DMS 273 (cell line): Measurements from ENCODE around the gene PITPNC1.
"Not testable (repeated sequence)": the region's sequence is repeated elsewhere in the genome, so short reads cannot be mapped to it uniquely, and the experiment has no call there.

Experiments
- DNase-seq: peaks from one replicate; lab custom pipeline; 2025; ENCODE audit not compliant: unreplicated experiment; lab: John Stamatoyannopoulos, UW

Gene PITPNC1

GRCh38 chr17:67430515-67430914, 53.4 kb downstream of the PITPNC1 start:
- DNase-seq, result not testable (repeated sequence)

GRCh38 chr17:67431249-67432015, 54.4 kb downstream of the PITPNC1 start:
- DNase-seq, result no peak

DNA sequence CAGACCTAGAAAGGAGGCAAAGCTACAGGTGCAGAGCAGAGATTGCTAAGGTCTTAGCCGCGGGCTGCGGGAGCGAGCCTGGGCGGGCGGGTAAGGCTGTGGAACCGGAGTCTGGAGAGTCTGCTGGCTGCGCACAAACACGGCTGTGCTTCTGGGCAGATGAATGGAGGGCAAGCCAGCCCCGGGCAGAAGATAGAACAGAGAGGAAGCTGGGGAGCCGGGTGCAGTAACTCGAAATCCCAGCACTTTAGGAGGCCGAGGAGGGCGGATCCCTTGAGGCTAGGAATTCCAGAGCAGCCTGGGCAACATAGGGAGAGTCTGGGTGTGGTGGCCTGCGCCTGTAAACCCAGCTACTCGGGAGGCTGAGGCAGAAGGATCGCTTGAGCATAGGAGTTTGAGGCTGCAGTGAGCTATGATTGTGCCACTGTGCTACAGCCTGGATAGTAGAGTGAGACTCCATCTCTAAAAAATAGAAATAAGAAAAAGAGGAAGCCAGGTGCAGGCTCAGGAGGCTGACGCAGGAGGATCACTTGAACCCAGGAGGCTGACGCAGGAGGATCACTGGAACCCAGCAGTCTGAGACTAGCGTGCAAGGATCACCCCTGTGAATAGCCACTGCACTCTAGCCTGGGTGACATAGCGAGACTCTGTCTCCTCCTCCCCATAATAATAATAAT, 56.3 kb downstream of the PITPNC1 start:
- no peak for DNase-seq

- DNase-seq, result no peak
These were observed 57.0 kb downstream of the PITPNC1 start for GRCh38 chr17:67434061-67434525.

DNA sequence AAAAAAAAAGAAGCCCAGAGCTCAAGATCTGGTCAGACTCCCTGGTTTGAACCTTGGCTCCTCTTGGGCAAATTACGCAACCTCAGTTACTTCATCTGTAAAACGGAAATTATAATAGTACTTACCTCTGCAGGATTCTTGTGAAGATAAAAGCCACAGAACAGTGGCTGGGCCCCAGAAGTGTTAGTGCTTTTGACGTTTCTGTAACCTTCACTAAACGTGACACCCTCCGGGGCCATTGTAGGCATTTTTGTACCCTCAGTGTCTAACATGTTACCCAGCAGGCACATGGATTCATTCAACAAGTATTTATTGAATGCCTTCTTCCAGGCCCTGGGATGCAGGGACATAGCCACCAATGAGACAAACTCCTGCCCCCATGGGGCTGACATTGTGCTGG, 58.0 kb downstream of the PITPNC1 start:
- DNase-seq, result no peak

DNA sequence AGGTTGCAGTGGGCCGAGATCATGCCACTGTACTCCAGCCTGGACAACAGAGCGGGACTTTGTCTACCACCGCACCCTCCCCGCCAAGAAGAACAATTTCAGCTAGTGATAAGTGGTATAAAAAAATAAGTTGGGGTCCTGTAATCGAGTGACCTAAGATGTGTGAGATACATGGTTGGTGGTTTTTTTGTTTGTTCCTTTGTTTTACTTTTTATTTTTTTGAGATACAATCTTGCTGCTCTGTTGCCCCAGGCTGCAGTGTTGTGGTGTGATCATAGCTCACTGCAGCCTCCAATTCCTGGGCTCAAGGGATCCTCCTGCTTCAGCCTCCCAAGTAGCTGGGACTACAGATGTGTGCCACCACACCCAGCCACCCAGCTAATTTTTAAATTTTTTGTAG, 58.7 kb downstream of the PITPNC1 start:
- DNase-seq, result no peak

DNA sequence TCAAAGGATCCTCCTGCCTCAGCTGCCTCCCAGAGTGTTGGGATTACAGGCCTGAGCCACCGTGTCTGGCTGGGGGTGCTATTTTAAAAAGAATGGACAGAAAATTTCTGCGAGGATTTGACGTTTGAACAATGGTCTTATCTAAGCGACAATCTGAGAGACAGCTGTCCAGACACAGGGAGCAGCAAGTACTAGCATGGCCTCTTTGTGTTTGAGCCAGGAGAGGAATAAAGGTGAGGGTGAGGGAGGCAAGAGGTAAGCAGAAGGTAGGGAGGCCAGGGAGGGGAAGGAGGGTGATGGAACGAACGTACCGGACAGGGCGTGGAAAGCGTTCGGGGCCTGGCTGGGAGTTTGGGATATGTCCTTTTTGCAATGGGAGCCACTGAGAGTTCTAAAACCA, 59.2 kb downstream of the PITPNC1 start:
- no peak for DNase-seq

DNA sequence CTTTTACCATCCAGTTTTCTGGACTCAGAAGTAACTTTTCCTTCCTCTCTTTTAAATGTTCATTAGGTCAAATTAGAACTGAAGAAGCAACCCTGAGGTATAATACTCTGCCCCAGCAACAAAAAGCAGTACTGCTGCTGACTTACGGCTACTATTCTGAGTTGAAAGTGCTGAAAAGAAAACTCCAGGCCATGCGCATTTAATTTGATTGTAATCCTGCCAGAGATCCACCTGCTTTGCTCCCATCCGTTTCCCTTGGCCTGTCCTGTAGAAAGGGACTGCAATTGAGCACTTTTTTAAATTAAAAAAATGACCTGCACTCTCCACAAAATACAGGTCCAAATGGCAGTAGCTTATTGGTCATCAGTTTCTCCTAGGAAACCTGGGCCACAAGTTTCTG, 61.6 kb downstream of the PITPNC1 start:
- no peak for DNase-seq

- DNase-seq, result no peak
These were observed 62.2 kb downstream of the PITPNC1 start for GRCh38 chr17:67439269-67439668.

DNA sequence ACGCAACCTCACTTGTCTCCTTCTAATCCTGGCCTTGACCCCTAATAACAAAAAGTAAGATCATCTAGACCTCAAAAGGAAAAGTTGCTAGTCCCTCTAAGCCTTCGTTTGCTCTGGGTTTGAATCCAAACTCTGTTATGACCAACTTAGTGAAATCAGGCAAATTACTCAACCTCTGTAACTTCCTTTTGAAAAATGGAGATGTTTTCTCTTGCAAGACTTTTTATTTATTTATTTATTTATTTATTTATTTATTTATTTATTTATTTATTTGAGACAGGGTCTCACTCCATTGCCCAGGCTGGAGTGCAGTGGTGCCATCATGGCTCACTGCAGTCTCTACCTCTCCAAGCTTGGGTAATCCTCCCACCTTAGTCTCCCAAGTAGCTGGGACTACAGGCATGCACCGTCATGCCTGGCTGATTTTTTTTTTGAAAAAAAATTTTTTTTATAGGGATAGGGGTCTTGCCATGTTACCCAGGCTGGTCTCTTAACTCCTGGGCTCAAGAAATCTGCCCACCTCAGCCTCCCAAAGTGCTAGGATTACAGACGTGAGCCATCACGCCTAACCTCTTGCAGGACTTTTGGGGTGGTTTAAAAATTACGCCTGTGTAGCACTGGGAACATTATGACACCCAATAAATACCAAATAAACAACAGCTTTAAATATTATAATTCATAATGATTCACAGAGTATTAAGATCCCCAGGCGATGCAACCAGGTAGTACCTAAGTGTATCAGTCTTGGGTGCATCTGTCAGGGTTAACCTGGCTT, 63.4 kb downstream of the PITPNC1 start:
- DNase-seq, result no peak

- DNase-seq, result no peak
These were observed 64.2 kb downstream of the PITPNC1 start for GRCh38 chr17:67441052-67441895.

- DNase-seq, result no peak
These were observed 64.8 kb downstream of the PITPNC1 start for GRCh38 chr17:67441896-67442219.

GRCh38 chr17:67442787-67443624, 65.9 kb downstream of the PITPNC1 start:
- DNase-seq, result no peak

DNA sequence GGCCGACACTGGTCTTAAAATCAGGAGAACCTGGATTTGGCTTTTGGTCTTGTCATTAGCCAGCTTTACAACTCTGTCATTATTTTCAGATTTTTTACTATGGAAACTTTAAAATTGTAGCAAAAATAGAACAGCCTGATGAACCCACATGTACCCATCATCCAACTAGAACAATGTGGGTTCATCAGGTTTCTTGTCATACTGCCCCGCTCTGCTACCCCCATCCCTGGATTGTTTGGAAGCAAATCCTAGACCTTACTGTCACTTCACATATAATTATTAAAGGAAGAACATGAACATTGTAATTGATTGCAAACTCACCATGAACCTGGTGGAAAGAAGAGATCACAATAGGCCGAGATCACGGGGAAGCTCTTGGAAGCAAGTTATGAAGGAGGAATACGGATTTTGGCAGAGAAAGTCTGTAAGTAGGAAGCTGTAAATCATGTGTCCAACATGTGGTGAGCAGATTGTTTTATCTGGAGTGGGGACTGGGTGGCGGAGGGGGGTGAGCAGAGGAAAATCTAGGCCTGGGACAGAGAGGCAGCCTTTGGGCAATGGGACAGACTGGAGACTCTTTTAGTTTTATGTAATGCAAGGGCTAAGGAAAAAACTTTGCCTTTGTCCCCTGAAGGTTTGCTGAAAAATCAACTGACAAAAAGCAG, 67.0 kb downstream of the PITPNC1 start:
- DNase-seq, result no peak

DNA sequence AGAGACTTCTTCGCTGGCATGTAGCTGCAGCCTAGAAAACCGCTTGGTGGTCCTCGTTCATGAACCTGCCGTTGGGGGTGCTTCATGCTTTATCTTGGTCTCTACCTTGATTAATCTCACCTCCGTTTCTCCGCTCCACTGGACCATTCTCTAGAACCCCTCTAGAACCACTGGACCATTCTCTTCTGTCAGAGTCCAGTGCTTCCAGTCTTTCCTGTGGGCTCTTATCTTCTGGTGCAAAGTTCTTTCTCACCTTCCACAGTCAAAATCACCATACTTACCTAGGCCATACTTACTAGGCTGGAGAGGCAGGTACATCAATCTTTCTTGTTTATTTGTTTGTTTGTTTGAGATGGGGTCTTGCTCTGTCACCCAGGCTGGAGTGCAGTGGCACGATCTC, 71.4 kb downstream of the PITPNC1 start:
- no peak for DNase-seq

- no peak for DNase-seq
These were observed 72.0 kb downstream of the PITPNC1 start for GRCh38 chr17:67449065-67449464.

DNA sequence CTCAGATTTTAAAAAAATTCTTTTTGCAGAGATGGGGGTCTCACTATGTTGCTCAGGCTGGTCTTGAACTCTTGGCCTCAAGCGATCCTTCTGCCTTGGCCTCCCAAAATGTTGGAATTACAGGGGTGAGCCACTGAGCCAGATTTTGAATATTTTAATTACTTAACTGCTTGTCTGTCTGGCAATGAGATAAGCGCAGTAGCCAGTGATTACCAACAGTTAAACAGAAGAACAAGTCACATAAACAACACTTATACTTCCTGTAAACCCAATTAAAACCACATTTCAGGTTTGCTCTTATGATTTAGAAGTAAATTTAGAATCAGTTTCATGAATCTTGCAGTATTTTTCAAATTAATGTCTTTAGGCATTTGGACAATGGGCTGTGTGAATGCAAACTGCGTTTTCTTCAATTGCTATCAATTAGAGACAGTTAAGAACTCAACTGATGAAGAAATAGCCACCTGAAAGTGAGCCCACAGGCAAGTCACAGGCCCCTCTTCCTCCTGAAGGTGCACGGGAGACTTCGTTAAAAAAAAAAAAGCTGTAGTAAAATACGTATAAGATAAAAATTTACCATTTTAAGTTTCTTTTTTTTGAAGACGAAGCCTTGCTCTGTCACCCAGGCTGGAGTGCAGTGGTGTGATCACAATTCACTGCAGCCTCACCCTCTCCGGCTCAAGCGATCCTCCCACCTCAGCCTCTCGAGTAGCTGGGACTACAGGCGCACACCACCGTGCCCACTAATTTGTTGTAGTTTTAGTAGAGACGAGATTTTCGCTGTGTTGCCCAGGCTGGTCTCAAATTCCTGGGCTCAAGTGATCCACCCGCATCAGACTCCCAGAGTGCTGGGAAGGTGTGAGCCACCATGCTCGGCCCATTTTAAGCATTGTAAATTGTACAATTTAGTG, 73.0 kb downstream of the PITPNC1 start:
- no peak for DNase-seq

- no peak for DNase-seq
These were observed 75.8 kb downstream of the PITPNC1 start for GRCh38 chr17:67452681-67453554.
